Measurements from ENCODE around the gene TMPO.
A peak's percentile ranks its signal among the peaks of the same experiment; 100 is the strongest.
"Not testable (repeated sequence)": the region's sequence is repeated elsewhere in the genome, so short reads cannot be mapped to it uniquely, and the experiment has no call there.

The TMPO gene

DNA sequence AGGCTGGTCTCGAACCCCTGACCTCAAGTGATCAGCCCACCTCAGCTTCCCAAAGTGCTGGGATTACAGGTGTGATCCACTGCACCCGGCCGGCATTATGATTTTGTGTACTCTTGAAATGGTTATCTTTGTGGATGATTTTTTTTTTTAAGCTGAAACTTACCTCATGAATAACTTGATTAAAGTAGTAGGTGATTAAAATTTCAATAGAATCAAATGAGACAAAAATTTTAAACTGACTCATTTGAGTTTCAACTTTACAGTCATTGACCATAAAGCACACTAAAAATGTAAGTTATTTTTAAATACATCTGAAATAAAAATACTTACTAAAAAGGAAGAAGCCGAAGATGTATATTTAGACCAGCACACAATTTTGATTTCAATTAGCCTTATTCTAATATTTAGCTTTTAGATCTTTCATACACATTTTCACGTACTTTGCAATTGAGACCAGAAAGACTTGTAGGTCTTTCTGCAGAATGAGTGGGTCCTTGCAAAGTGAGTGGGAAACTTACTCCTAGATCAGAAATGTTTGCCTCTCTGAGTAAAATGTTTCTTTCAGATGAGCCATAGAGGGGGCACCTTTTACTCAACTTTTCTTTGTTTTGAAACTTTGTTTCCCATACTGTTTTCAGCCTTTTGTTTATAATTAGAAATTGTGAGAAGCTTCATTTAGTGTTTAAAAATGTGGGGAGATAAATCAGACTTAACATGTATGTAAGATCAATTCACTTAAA, 34.2 kb downstream of the TMPO start:
- DNase-seq = no peak
- ChIA-PET CTCF (interaction anchor here (1.2 to 8.1 kb wide), 3 partner anchors 17 to 22 kb away, joined by 3 to 43 read pairs (median 7); no protein-coding TSS in a partner anchor), POLR2A (no interaction called here)
- Histone ChIP-seq H3K4me1 (ENCODE audit: control extremely low read depth in 1 of 4, control insufficient read depth in 4 of 4, insufficient read depth in 4 of 4, low read length in 3 of 4) (no peaks in the 10 kb centered on the region), H3K9me3 (ENCODE audit: control extremely low read depth in 1 of 5, control insufficient read depth in 4 of 5, insufficient read depth in 2 of 5, low read depth in 1 of 5, low read length in 4 of 5) (no peaks in the 10 kb centered on the region), H3K36me3 (ENCODE audit: control insufficient read depth in 4 of 4, insufficient read depth in 4 of 4, low read length in 3 of 4) (peaks cover 3 to 45% (median 32%) of the 10 kb centered on the region in 4 experiments), H3K27me3 (replicated peaks in 2 of 5; ENCODE audit: control insufficient read depth in 4 of 5, insufficient read depth in 5 of 5, low read length in 4 of 5) (no peaks in the 10 kb centered on the region), H3K27ac (ENCODE audit: insufficient read depth in 1 of 2, low read depth in 1 of 2, low read length in 2 of 2, poor library complexity in 1 of 2, severe bottlenecking in 2 of 2) (no peak overlapping the region), H3K4me3 (ENCODE audit: control insufficient read depth in 1 of 7, extremely low read depth in 1 of 7, insufficient read depth in 4 of 7, low read depth in 2 of 7, low read length in 6 of 7) (no peak overlapping the region)
- WGBS (ENCODE audit: insufficient coverage) = 100% methylated on average over 1 of the region's 5 CpGs

- Histone ChIP-seq H3K27me3 (replicated peaks in 2 of 5; ENCODE audit: control insufficient read depth in 4 of 5, insufficient read depth in 5 of 5, low read length in 4 of 5) (no peaks in the 10 kb centered on the region), H3K27ac (ENCODE audit: insufficient read depth in 1 of 2, low read depth in 1 of 2, low read length in 2 of 2, poor library complexity in 1 of 2, severe bottlenecking in 2 of 2) (no peak overlapping the region), H3K4me1 (ENCODE audit: control extremely low read depth in 1 of 4, control insufficient read depth in 4 of 4, insufficient read depth in 4 of 4, low read length in 3 of 4) (no peaks in the 10 kb centered on the region), H3K4me3 (ENCODE audit: control insufficient read depth in 1 of 7, extremely low read depth in 1 of 7, insufficient read depth in 4 of 7, low read depth in 2 of 7, low read length in 6 of 7) (no peak overlapping the region), H3K36me3 (ENCODE audit: control insufficient read depth in 4 of 4, insufficient read depth in 4 of 4, low read length in 3 of 4) (peaks cover 3 to 32% (median 24%) of the 10 kb centered on the region in 4 experiments), H3K9me3 (ENCODE audit: control extremely low read depth in 1 of 5, control insufficient read depth in 4 of 5, insufficient read depth in 2 of 5, low read depth in 1 of 5, low read length in 4 of 5) (no peaks in the 10 kb centered on the region)
- ChIA-PET POLR2A (interaction anchor here (0.7 kb wide), 1 partner anchor 51 kb away, joined by 3 read pairs; no protein-coding TSS in a partner anchor), CTCF (interaction anchor here (0.7 to 2.3 kb wide), 4 partner anchors 15 to 102 kb away, joined by 3 to 8 read pairs (median 4); partner anchors contain the start of gene SLC25A3)
- no peak for DNase-seq
- WGBS (ENCODE audit: insufficient coverage) = no CpG with 5 or more reads among the region's 3 CpGs
Measured at GRCh38 chr12:98551787-98552186, 36.4 kb downstream of the TMPO start.

DNA sequence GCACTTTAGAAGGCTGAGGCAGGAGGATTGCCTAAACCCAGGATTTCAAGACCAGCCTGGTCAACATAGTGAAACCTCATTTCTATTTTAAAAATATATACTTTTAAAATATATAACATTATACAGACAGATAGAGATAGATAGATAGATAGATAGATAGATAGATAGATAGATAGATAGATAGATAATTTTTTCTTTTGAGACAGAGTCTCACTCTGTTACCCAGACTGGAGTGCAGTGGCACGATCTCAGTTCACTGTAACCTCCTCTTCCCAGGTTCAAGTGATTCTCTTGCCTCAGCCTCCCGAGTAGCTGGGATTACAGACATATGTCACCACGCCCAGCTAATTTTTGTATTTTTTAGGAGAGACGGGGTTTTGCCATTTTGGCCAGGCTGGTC, 42.7 kb downstream of the TMPO start:
- H3K27me3 ChIP-seq (replicated peaks in 2 of 5; ENCODE audit: control insufficient read depth in 4 of 5, insufficient read depth in 5 of 5, low read length in 4 of 5); DNase-seq; H3K9me3 ChIP-seq (ENCODE audit: control extremely low read depth in 1 of 5, control insufficient read depth in 4 of 5, insufficient read depth in 2 of 5, low read depth in 1 of 5, low read length in 4 of 5); H3K4me1 ChIP-seq (ENCODE audit: control extremely low read depth in 1 of 4, control insufficient read depth in 4 of 4, insufficient read depth in 4 of 4, low read length in 3 of 4); CTCF ChIA-PET; H3K27ac ChIP-seq (ENCODE audit: insufficient read depth in 1 of 2, low read depth in 1 of 2, low read length in 2 of 2, poor library complexity in 1 of 2, severe bottlenecking in 2 of 2); H3K4me3 ChIP-seq (ENCODE audit: control insufficient read depth in 1 of 7, extremely low read depth in 1 of 7, insufficient read depth in 4 of 7, low read depth in 2 of 7, low read length in 6 of 7); H3K36me3 ChIP-seq (ENCODE audit: control insufficient read depth in 4 of 4, insufficient read depth in 4 of 4, low read length in 3 of 4); POLR2A ChIA-PET: not testable (repeated sequence)
- 100% methylated on average over 3 of the region's 4 CpGs for WGBS (ENCODE audit: insufficient coverage)

- no peak overlapping the region for H3K27ac ChIP-seq (ENCODE audit: insufficient read depth in 1 of 2, low read depth in 1 of 2, low read length in 2 of 2, poor library complexity in 1 of 2, severe bottlenecking in 2 of 2)
- H3K9me3 ChIP-seq (ENCODE audit: control extremely low read depth in 1 of 5, control insufficient read depth in 4 of 5, insufficient read depth in 2 of 5, low read depth in 1 of 5, low read length in 4 of 5) = no peaks in the 10 kb centered on the region
- no peaks in the 10 kb centered on the region for H3K27me3 ChIP-seq (replicated peaks in 2 of 5; ENCODE audit: control insufficient read depth in 4 of 5, insufficient read depth in 5 of 5, low read length in 4 of 5)
- no peak overlapping the region for H3K4me3 ChIP-seq (ENCODE audit: control insufficient read depth in 1 of 7, extremely low read depth in 1 of 7, insufficient read depth in 4 of 7, low read depth in 2 of 7, low read length in 6 of 7)
- H3K36me3 ChIP-seq (ENCODE audit: control insufficient read depth in 4 of 4, insufficient read depth in 4 of 4, low read length in 3 of 4) = no peaks in the 10 kb centered on the region
- no peak for DNase-seq
- ChIA-PET CTCF (interaction anchor here (0.7 kb wide), 1 partner anchor 14 kb away, joined by 3 read pairs; no protein-coding TSS in a partner anchor), POLR2A (no interaction called here)
- WGBS (ENCODE audit: insufficient coverage) = no CpG with 5 or more reads among the region's 1 CpG
- H3K4me1 ChIP-seq (ENCODE audit: control extremely low read depth in 1 of 4, control insufficient read depth in 4 of 4, insufficient read depth in 4 of 4, low read length in 3 of 4) = no peaks in the 10 kb centered on the region
Measured at GRCh38 chr12:98559666-98560065, 44.3 kb downstream of the TMPO start.

- no CpG with 5 or more reads among the region's 3 CpGs for WGBS (ENCODE audit: insufficient coverage)
- no peak for DNase-seq
- Histone ChIP-seq H3K27ac (ENCODE audit: insufficient read depth in 1 of 2, low read depth in 1 of 2, low read length in 2 of 2, poor library complexity in 1 of 2, severe bottlenecking in 2 of 2) (no peak overlapping the region), H3K27me3 (replicated peaks in 2 of 5; ENCODE audit: control insufficient read depth in 4 of 5, insufficient read depth in 5 of 5, low read length in 4 of 5) (no peaks in the 10 kb centered on the region), H3K36me3 (ENCODE audit: control insufficient read depth in 4 of 4, insufficient read depth in 4 of 4, low read length in 3 of 4) (no peaks in the 10 kb centered on the region), H3K4me3 (ENCODE audit: control insufficient read depth in 1 of 7, extremely low read depth in 1 of 7, insufficient read depth in 4 of 7, low read depth in 2 of 7, low read length in 6 of 7) (no peak overlapping the region), H3K9me3 (ENCODE audit: control extremely low read depth in 1 of 5, control insufficient read depth in 4 of 5, insufficient read depth in 2 of 5, low read depth in 1 of 5, low read length in 4 of 5) (no peaks in the 10 kb centered on the region), H3K4me1 (ENCODE audit: control extremely low read depth in 1 of 4, control insufficient read depth in 4 of 4, insufficient read depth in 4 of 4, low read length in 3 of 4) (peaks cover 0 to 5% (median 0%) of the 10 kb centered on the region in 4 experiments)
- ChIA-PET POLR2A (no interaction called here), CTCF (interaction anchor here (0.6 to 1.7 kb wide), 4 partner anchors 10 to 557 kb away, joined by 3 to 5 read pairs (median 3); no protein-coding TSS in a partner anchor)
Measured at GRCh38 chr12:98561846-98562245, 46.5 kb downstream of the TMPO start.

DNA sequence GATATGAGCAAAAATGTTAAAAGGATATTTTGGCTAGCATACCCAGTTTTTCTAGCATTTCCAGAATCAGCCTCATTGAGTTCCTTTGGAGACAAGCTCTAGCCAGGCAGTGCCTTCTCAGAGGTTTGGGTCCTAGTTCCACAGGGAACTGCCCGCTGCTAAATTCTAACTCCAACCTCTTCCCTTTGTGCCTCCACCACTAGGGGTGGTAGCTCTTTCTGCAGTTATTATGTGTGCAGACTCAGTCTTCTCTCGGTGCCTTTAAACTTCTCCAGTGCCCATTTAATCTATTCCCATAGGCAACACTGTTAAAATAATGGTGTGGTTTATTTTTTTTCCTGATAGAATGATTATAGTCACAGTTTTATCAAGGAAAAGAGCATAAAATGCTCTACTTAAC, 56.6 kb downstream of the TMPO start:
- Histone ChIP-seq H3K9me3 (ENCODE audit: control extremely low read depth in 1 of 5, control insufficient read depth in 4 of 5, insufficient read depth in 2 of 5, low read depth in 1 of 5, low read length in 4 of 5) (no peaks in the 10 kb centered on the region), H3K4me3 (ENCODE audit: control insufficient read depth in 1 of 7, extremely low read depth in 1 of 7, insufficient read depth in 4 of 7, low read depth in 2 of 7, low read length in 6 of 7) (no peak overlapping the region), H3K27ac (ENCODE audit: insufficient read depth in 1 of 2, low read depth in 1 of 2, low read length in 2 of 2, poor library complexity in 1 of 2, severe bottlenecking in 2 of 2) (no peak overlapping the region), H3K36me3 (ENCODE audit: control insufficient read depth in 4 of 4, insufficient read depth in 4 of 4, low read length in 3 of 4) (no peaks in the 10 kb centered on the region), H3K27me3 (replicated peaks in 2 of 5; ENCODE audit: control insufficient read depth in 4 of 5, insufficient read depth in 5 of 5, low read length in 4 of 5) (no peaks in the 10 kb centered on the region), H3K4me1 (ENCODE audit: control extremely low read depth in 1 of 4, control insufficient read depth in 4 of 4, insufficient read depth in 4 of 4, low read length in 3 of 4) (no peaks in the 10 kb centered on the region)
- CTCF ChIA-PET = interaction anchor here (0.8 to 2.2 kb wide), 8 partner anchors 11 to 141 kb away, joined by 3 to 11 read pairs (median 4); no protein-coding TSS in a partner anchor
- no CpG with 5 or more reads among the region's 2 CpGs for WGBS (ENCODE audit: insufficient coverage)
- DNase-seq = peak in 2 of 3 donors; percentile 13 to 18
- POLR2A ChIA-PET = interaction anchor here (0.7 kb wide), 1 partner anchor 21 kb away, joined by 3 read pairs; the partner anchor contains the start of gene SLC25A3

DNA sequence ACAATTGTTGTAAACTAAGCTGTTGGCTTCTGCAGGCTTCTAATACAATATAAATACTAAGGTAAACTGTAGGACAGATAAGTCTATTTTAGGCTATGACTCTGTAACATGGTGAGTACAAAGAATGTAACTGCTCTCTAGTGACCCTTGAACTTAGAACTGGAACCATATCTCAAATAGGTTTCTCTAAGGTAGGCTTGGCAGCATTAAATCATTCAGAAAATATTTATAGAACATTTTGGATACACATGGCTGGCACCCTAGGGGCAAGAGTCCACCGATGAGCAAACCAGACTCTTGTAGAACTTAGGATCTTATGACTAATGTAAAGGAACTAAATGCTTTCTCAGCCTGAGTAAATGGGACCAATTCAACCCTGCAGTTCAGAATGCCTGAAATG, 58.7 kb downstream of the TMPO start:
- ChIA-PET CTCF (interaction anchor here (1.2 to 1.6 kb wide), 5 partner anchors 7 to 1635 kb away, joined by 3 to 6 read pairs (median 4); no protein-coding TSS in a partner anchor), POLR2A (no interaction called here)
- WGBS (ENCODE audit: insufficient coverage) = 100% methylated on average over 1 of the region's 1 CpG

More for the DNA sequence above, 58.7 kb downstream of the TMPO start:
- peaks cover 0 to 4% (median 0%) of the 10 kb centered on the region in 4 experiments for H3K4me1 ChIP-seq (ENCODE audit: control extremely low read depth in 1 of 4, control insufficient read depth in 4 of 4, insufficient read depth in 4 of 4, low read length in 3 of 4)
- no peak for DNase-seq
- H3K27ac ChIP-seq (ENCODE audit: insufficient read depth in 1 of 2, low read depth in 1 of 2, low read length in 2 of 2, poor library complexity in 1 of 2, severe bottlenecking in 2 of 2) = no peak overlapping the region
- no peaks in the 10 kb centered on the region for H3K27me3 ChIP-seq (replicated peaks in 2 of 5; ENCODE audit: control insufficient read depth in 4 of 5, insufficient read depth in 5 of 5, low read length in 4 of 5)
- H3K4me3 ChIP-seq (ENCODE audit: control insufficient read depth in 1 of 7, extremely low read depth in 1 of 7, insufficient read depth in 4 of 7, low read depth in 2 of 7, low read length in 6 of 7) = no peak overlapping the region
- no peaks in the 10 kb centered on the region for H3K36me3 ChIP-seq (ENCODE audit: control insufficient read depth in 4 of 4, insufficient read depth in 4 of 4, low read length in 3 of 4)
- no peaks in the 10 kb centered on the region for H3K9me3 ChIP-seq (ENCODE audit: control extremely low read depth in 1 of 5, control insufficient read depth in 4 of 5, insufficient read depth in 2 of 5, low read depth in 1 of 5, low read length in 4 of 5)
